ENCODE results near the gene TAB2.
"Not testable (repeated sequence)": the region's sequence is repeated elsewhere in the genome, so short reads cannot be mapped to it uniquely, and the experiment has no call there.

The TAB2 gene

DNA sequence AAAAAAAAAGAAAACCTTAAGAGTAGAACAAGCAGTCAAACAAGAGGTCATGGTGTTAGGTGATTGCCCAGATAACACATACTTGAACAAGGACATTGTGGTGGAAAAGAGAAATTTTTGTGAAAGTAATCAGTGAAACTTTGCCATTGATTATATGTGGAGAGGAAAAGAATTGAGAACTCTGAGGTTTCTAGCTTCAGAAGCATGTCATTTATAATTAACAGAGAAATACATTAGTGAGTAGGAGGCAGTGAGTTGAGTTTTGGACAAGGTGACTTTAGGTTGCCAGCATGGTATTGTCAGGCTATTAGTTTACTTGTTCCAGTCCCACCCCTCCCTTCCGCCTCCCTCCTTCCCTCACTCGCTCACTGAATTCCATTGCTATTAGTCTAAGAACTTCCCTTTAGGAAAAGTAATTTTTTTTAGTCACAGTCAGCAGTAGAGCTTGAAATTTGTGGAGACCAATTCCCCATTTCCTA is 17.2 kb downstream of the TAB2 start:
- no peak for DNase-seq

DNA sequence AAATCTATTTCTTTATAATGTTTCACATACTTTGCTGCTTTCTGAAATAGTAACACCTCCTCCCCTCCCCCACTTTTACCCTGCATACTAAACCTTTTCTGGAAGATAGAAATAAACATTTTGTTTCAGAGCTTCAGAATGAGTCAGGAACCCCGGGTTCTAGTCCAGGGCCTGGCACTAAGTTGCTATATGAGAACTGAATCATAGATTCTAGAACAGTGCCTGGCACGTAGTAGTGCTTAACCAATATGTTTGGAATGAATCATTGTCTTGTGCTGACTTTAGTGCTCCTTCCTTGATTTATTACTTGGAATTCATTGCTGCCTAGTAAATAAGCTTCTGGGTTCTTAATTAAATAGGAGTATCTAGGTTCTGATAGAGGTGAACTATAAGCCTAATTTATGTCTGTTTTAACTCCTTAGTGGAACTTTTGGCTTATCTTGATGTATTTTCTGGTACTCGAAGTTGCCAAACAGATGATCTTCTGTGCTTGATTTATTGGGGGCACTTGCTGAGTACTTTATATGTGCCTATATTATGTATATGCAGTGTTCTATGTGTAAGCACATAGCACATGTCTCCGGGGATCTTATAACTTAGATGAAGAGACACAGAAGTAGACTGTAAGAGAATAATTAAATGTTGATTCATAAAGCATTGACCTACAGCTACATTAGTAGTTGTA is 18.6 kb downstream of the TAB2 start:
- peak; percentile 77 for DNase-seq

DNA sequence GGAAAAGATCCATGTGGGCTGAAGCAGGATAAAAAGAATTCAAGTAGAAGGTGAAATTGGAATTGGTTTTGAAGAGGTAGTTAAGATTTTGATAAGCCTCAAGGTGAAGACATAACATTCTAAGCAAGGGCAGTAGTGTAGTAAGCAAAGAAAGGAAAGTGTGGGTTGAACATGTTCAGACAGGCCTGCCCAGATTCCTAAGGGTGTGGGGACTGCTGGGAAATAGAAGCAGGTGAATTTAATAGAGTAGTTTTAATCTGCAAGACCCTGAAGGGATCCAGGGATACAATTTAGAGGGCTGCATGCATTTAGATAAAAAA is 19.1 kb downstream of the TAB2 start:
- DNase-seq: no peak

DNA sequence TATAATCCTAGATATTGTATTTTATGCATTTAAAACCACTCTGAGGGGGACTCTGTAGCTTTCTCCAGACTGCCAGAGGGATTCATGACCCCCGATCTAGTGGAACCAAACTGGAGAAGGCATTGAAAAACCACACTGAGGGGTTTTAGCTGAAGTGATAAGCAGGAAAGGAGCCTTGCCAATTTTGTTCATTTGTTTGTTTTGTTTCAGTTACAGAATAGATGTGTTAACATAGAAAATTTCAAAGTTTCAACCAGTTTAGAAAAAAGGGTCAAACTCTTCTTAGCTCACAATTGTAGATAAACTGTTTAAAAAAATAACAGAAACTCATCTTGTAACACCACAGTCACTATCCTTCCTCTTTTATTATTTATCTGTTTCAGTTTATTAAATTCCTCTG is 19.8 kb downstream of the TAB2 start:
- no peak for DNase-seq

- DNase-seq: no peak
Observed at GRCh38 chr6:149340200-149340599, 22.7 kb downstream of the TAB2 start.

DNA sequence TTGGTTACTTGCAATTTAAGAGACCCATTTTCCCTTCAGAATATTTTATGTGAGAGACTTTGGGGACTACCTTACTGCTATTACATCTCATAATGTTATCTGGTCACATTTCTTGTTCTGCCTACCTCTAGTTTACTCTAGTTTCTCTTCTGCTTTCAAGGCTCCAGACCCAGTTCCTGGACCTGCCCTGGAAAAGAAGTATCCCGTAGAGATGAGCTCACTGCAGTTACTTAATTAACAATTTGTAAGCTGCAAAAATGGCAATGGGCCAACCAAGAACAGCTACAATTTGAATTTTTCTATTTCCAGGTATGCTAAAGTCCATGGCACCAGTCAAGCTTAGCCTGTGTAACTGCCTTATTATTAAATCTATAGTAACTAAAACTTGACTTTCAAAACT is 25.0 kb downstream of the TAB2 start:
- DNase-seq: no peak

DNA sequence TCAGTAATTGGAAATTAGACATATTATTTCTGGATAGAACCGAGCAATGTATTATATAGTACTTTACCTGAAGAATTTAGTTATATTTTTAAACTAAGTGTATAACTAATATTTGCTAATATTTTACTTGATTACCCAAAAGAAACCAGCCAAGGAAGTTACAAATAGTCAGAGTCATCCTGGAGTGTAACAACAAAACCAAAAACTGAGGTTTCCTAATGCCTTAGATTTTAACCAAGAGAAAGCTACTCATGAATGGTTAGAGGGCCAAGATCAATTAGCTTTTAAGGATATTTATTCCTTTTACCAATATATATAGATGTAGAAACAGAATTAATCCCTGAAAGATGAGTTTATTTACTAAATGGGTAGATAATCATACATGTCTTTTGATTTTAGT is 26.0 kb downstream of the TAB2 start:
- no peak for DNase-seq

DNA sequence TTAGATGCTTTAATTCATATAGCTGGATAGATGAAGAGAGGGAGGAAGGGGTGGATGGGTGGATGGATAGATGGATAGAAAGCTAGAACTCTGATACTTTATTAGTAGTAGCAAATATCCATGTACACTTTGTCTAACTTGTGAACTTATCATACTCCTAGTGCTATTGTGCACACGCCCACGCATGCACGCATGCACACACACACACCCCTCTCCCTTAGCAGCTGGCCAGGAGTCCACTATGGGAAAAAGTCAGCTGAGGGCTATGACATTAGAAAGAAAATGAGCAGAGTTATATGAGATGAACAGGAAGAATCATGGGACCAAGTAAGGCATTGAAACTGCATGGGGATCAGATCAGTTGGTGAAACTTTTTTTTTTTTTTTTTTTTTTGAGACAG is 28.6 kb downstream of the TAB2 start:
- no peak for DNase-seq

DNA sequence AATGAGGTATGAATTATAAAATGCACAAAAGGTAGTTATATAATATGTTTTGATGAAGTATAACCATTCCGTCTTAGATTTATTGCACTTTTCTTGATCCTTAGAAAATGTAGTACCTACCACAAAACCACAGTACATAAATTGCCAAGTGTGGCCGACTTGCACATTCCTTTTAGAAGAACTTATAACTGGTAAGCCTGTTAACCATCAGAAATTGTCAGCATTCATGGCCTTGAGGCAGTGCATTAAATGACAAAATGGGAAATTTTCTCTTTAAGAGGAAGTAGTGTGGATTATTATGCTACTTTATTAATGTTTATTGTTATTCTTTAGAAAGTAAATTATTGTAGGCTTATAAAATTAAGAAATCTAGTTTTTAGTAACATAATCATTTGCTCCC is 29.6 kb downstream of the TAB2 start:
- DNase-seq: no peak

- not testable (repeated sequence) for DNase-seq
Observed at GRCh38 chr6:149349279-149349678, 31.8 kb downstream of the TAB2 start.

DNA sequence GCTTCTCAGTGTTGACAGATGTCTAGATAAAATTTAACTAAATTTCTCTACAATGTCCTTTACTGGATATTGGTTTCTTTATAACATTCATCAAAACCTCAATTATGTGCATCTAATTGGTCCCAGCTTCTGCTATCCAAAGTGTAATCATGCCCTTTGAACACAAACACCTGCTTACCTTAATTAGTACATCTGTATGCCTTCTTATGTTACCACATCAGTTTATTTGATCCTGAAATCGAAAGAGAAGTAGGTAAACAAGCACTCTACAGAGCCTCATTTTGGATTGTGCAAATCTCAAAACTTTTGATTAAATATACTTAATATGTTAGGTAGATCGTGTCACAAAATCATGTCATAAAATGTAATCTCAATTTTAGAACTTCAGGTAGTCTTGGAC is 36.5 kb downstream of the TAB2 start:
- DNase-seq: no peak

DNA sequence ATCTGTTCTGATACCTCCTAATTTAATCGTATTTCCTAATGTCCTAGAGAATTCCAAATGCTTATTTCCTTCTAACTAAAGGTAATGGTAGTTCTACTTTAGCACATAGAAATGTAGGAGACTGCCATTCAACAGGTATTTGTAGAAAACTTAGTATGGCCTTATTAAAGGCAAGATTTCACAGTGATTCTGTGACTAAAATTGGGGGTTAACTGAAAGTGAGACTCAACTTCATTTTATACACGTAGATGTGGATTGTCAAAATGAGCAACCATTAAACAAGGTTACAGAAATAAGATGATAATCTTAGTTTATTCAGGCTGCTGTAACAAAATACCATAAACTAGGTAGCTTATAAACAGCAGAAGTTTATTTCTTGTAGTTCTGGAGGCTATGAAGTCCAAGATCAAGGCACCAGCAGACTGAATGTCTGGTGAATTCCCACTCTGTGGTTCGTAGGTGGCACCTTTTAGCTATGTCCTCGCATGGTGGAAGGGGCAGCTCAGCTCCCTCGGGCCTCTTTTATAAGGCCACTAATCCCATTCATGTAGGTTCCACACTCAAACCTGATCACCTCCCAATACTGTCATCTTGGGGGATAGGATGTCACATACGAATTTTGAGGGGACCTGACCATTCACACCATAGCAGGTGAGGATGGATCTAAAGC is 38.7 kb downstream of the TAB2 start:
- DNase-seq: no peak

DNA sequence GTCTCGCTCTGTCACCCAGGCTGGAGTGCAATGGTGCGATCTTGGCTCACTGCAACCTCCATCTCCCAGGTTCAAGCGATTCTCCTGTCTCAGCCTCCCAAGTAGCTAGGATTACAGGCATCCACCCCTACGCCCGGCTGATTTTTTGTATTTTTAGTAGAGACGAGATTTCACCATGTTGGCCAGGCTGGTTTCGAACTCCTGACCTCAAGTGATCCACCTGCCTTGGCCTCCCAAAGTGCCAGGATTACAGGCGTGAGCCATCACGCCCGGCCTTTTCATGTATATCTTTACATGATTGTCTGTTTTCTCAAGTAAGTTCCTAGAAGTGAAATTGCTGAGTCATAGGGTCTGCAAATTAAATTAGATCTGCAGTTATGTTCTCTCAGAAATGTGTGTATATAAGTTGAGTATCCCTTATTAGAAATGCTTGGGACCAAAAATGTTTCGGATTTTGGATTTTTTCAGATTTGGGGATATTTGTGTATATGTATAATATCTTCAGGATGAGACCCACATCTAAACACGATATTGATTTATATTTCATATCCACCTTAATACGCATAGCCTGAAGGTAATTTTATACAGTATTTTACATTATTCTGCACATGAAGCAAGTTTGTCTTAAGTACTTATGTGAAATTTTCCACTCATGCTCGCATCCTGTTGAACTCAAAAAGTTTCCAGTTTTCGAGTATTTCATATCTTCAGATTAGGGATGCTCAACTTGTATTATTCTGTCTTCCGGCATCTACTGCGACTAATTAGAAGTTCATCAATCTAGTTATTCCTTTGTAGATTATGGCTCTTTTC is 40.4 kb downstream of the TAB2 start:
- no peak for DNase-seq

- DNase-seq: no peak
Observed at GRCh38 chr6:149359440-149359839, 41.9 kb downstream of the TAB2 start.

DNA sequence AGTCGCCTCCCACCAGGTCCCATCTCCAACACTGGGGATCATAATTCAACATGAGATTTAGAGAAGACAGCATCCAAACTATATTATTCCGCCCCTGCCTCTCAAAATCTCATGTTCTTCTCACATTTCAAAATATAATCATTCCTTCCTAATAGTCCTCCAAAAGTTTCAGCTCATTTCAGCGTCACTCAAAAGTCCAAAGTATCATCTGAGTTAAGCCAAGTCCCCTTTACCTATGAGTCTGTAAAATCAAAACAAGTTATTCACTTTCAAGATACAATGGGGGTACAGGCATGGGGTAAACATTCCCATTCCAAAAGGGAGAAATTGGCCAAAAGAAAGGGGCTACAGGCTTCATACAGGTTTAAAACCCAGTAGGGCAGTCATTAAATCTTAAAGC is 43.0 kb downstream of the TAB2 start:
- no peak for DNase-seq

DNA sequence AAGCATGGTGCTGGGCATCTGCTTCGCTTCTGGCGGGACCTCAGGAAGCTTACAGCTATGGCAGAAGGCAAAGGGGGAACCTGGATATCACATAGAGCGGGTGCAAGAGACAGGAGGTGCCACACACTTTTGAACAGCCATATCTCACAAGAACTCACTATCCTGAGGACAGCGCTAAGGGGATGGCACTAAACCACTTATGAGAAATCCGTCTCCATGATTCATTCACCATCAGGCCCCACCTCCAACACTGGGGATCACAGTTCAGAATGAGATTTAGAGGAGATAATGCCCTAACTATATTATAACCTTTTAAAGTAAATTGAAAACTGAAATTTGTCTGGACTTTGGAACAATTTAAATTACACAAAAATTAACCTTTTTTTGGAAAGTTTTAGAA is 44.8 kb downstream of the TAB2 start:
- peak; percentile 40 for DNase-seq

DNA sequence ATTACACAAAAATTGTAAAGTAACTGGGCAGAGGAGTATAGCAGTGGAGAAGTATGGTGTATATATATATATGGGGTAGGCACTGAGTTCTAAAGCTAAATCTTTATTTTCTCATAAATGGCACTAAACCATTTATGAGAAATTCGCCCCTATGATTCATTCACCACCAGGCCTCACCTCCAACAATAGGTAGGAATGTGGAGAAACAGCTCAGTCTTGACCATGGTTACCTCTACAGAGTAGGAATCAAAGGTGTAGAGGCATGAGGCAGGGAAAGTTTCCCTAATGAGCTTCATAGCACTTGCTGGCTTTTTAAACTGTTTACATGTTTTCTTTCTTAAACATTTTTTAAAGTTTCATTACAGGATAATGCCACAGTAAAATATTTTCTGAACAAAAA is 45.6 kb downstream of the TAB2 start:
- DNase-seq: no peak

- DNase-seq: no peak
Observed at GRCh38 chr6:149364557-149364956, 47.0 kb downstream of the TAB2 start.

GRCh38 chr6:149365197-149365596 is 47.7 kb downstream of the TAB2 start:
- no peak for DNase-seq

DNA sequence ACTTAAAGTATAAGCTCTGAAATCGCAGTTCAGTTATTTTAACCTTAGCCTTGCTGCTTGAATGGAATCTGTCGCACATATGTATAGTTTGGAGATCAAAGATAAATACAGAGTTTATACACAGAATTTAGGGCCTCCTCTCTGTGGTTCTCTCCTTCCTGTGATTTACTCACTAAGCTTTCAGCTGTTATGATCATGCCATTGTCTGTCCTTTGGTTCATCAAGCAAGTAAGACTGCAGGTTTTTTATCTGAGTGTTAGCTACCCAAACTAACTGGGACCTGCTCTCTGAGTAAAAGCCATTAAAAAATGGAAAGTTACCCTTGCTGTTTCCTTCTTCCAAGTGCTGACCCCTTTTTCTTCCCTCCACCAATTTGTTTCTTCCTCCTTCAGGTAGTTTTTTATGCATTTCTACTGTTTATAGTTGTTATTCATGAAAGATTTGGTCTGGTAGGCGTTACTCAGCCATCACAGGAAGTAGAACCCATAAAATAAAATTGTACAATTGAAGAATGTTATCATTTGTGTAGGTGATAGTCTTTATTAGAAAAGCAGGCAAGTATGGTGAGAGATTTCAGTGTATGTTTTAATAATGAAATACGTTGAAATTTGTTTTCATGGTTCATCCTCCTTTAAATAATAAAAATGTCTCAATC is 48.9 kb downstream of the TAB2 start:
- no peak for DNase-seq

- no peak for DNase-seq
Observed at GRCh38 chr6:149368065-149368464, 50.6 kb downstream of the TAB2 start.

DNA sequence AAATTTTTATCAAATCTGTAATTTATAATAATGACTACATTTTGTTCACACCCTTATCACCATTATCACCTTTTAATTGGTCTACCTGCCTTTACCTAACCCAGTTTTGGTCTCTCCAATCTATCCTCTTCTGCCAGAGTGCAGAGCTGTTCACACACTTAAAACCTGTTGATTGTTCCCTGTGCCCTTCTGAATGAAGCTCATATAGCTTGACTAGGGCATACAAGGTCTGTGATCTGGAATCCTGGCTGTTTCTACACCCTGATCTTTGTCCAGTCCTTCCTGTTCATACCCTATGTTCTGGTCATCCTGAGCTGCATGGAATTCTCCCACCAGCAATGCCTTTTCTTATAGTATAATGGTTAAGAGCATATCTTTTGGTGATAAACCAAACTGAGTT is 53.6 kb downstream of the TAB2 start:
- DNase-seq: no peak

DNA sequence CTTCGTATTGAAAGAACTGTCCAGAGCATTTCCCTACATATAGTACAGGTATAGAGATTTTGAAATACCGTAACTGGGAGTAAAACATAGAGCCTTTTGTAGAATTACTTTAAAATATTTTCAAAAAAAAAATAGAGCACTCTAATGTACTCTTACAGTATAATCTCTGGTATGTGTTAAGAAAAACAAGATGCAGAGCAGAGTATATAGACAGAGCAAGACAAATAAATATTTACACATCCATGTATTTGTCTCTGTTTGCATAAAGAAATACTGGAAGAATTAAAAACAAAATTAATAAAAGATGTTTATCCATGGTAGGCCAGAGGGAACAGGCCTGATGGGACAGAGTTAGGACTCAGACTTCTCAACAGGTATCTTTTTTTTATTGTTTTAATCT is 54.5 kb downstream of the TAB2 start:
- no peak for DNase-seq

- no peak for DNase-seq
Observed at GRCh38 chr6:149373511-149373910, 56.0 kb downstream of the TAB2 start.

Data from activated CD4-positive, alpha-beta T cell treated with anti-CD3 and anti-CD28 coated beads for 48 hours (primary cell).